RWPE2 (cell line): ENCODE results near the gene PLCL1.

Source experiments
- ATAC-seq: fragments of 200-7000 bp; cut with Tn5 transposase; 3 replicates; pipeline ENCODE4 v1.9.1; 2021; ENCODE audit warnings: low read depth
- DNase-seq: peaks from one replicate; pipeline ENCODE4 v3.0.0-alpha.2; 2020; ENCODE audit warnings: low spot score
- H3K27ac ChIP-seq: fragments of 450-650 bp; 2 replicates; pipeline ENCODE4 v1.5.1; 2017; ENCODE audit warnings: mild to moderate bottlenecking; ENCODE audit not compliant: poor library complexity, severe bottlenecking
- H3K27me3 ChIP-seq: fragments of 250-450 bp; sonication (Bioruptor Pico); 2 replicates; pipeline ENCODE4 v1.5.1; 2021; ENCODE audit warnings: mild to moderate bottlenecking, moderate library complexity; ENCODE audit not compliant: insufficient read depth, poor library complexity, severe bottlenecking
- H3K36me3 ChIP-seq: fragments of 250-450 bp; sonication (Bioruptor Pico); 2 replicates; pipeline ENCODE4 v1.5.1; 2020; ENCODE audit warnings: low read depth, mild to moderate bottlenecking, moderate library complexity
- H3K4me1 ChIP-seq: fragments of 250-450 bp; sonication (Bioruptor Pico); 2 replicates; pipeline ENCODE4 v1.5.1; 2021; ENCODE audit warnings: mild to moderate bottlenecking, moderate library complexity; ENCODE audit not compliant: insufficient read depth, poor library complexity, severe bottlenecking
- H3K4me3 ChIP-seq: fragments of 250-450 bp; sonication (Bioruptor Pico); 2 replicates; pipeline ENCODE4 v1.5.1; 2021; ENCODE audit warnings: mild to moderate bottlenecking, moderate library complexity; ENCODE audit not compliant: severe bottlenecking
- H3K9me3 ChIP-seq: fragments of 250-450 bp; sonication (Bioruptor Pico); 2 replicates; pipeline ENCODE4 v1.5.1; 2021; ENCODE audit warnings: mild to moderate bottlenecking, moderate library complexity; ENCODE audit not compliant: severe bottlenecking
- TF ChIP-seq, protein P1 (sequence below): fragments of 450-650 bp; IDR thresholded peaks from one replicate; pipeline ENCODE4 v1.5.1; 2017; ENCODE audit warnings: mild to moderate bottlenecking, moderate library complexity; ENCODE audit not compliant: poor library complexity, severe bottlenecking

Gene PLCL1

DNA sequence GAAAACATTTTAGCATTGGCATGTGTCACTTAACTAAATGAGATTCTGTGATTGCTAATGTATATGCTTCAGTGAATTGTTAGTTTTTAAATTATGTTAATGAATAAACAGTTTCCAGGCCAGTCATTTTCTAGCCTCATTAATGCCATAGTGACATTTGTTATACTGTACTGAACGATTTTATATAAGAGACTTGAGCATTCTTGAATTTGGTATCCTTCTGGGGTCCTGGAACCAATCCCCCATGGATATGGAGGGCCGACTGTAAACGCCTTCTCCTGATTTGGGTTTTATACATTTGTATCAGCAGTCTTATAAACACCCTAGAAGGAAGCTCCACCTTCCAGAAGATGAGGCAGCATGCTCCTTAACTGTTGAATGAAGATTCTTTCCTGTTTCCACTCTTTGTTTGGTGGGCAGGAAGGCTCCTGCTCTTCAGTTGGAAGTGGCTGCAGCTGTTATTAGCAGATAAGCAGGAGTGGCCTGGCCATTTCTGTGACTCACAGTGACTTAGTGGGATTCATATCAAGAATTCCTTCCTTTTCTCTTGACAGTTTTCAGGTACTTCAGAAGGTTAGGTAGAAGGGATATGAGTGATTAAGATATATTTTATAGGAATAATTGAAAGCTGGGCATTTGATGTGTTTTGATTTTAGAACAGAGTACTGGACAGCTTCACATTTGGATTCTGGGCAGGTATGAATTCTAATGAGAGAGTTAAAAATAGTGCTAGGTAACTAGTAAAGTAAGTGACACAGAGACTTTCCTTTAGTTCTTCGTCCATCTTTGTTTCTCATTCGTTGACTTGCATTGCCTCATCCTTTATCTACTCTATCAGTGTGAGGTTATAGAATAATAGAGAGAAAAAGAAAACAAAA, 124.9 kb downstream of the PLCL1 start:
- DNase-seq (no peak), ATAC-seq (no peak)
- Histone ChIP-seq H3K4me1 (no peaks in the 10 kb centered on the region), H3K4me3 (no peak overlapping the region), H3K36me3 (no peaks in the 10 kb centered on the region), H3K27me3 (no peaks in the 10 kb centered on the region), H3K9me3 (no peaks in the 10 kb centered on the region), H3K27ac (no peak overlapping the region)
- TF ChIP-seq, protein P1, sequence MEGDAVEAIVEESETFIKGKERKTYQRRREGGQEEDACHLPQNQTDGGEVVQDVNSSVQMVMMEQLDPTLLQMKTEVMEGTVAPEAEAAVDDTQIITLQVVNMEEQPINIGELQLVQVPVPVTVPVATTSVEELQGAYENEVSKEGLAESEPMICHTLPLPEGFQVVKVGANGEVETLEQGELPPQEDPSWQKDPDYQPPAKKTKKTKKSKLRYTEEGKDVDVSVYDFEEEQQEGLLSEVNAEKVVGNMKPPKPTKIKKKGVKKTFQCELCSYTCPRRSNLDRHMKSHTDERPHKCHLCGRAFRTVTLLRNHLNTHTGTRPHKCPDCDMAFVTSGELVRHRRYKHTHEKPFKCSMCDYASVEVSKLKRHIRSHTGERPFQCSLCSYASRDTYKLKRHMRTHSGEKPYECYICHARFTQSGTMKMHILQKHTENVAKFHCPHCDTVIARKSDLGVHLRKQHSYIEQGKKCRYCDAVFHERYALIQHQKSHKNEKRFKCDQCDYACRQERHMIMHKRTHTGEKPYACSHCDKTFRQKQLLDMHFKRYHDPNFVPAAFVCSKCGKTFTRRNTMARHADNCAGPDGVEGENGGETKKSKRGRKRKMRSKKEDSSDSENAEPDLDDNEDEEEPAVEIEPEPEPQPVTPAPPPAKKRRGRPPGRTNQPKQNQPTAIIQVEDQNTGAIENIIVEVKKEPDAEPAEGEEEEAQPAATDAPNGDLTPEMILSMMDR: no peak

DNA sequence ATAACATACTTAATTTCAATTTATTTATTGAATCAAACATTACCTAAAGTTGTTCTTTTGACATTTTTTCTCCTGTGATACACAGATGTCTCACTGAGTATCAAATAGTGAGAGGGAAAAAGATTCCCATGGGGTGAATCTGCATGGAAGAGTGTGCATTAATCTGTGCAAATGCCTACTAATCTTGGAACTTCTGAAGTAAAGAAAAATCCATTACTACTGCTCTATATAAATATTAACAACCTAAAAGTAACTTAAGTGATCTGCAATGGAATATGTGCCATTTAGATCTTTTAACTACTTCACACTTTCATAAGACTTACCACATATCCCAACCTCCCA, 125.5 kb downstream of the PLCL1 start:
- H3K9me3 ChIP-seq: no peaks in the 10 kb centered on the region
- DNase-seq: no peak
- ATAC-seq: no peak
- H3K27ac ChIP-seq: no peak overlapping the region
- H3K27me3 ChIP-seq: no peaks in the 10 kb centered on the region
- H3K4me1 ChIP-seq: no peaks in the 10 kb centered on the region
- TF ChIP-seq, protein P1: no peak
- no peak overlapping the region for H3K4me3 ChIP-seq
- no peaks in the 10 kb centered on the region for H3K36me3 ChIP-seq

DNA sequence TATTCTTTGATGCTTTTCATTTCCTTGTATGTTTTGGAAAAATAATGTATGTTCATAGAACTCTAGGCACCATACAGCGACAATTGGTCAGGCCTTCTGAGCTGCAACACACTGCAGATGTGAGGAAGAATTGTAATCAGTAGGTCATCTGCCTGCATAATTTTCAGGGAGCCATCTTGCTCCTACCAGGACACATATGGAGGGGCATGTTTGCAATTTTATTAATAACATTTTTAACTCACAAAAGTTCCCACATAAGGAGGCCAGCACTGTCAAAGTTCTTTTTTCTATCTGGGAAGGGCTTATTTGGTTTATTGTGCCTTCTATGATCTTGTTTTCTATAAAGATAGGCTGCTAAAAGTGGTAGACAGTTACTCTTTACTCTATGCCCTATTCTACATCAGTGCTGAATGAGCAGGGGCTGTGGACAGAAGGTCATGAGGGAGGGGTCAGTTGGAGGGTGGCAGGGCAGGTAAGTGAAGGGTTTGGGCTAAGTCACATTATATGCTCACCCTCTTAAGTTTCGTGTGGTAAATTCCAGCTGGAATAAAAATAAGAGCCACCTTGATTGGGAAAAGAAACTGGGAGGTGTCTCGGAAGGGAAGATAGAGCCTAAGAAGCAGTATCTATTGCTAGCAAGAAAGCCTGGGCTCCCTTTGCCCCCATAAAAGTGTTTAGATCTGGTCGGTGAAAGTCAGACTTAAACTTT, 126.3 kb downstream of the PLCL1 start:
- H3K4me1 ChIP-seq: no peaks in the 10 kb centered on the region
- no peak for ATAC-seq
- H3K4me3 ChIP-seq: no peak overlapping the region
- no peak overlapping the region for H3K27ac ChIP-seq
- DNase-seq: no peak
- TF ChIP-seq, protein P1: no peak
- no peaks in the 10 kb centered on the region for H3K9me3 ChIP-seq
- H3K27me3 ChIP-seq: no peaks in the 10 kb centered on the region
- H3K36me3 ChIP-seq: no peaks in the 10 kb centered on the region

DNA sequence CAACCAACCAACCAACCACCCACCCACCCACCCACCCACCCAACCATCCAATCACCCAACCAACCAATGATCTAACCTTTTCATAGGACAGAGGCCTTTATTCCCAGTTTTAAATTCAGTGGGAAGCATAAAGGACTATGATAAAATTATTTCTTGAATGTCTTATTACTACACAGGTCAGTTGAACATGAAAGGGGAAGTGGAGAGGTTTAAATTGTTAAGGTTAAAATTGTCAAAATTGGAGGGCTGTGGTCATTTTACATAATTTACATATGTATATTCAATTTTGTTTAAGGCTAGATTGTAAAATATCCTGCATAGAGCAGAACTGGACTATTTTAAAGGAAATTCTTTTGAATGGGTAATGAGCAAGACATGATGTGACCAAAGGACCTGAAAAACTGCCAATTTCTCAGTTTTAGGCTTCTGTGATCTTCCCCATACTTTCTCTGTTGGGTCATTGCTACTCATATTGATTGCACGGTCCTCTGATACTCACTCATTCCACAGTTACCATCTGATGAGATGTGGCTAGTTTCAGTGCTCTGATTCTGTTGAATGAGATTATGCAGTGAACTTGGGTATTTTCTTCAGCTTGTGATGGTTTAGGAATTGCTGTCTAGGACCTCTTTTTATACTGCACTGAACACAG, 127.4 kb downstream of the PLCL1 start:
- Histone ChIP-seq H3K27me3 (no peaks in the 10 kb centered on the region), H3K27ac (no peak overlapping the region), H3K36me3 (no peaks in the 10 kb centered on the region), H3K9me3 (no peaks in the 10 kb centered on the region), H3K4me3 (no peak overlapping the region), H3K4me1 (no peaks in the 10 kb centered on the region)
- TF ChIP-seq, protein P1: no peak
- ATAC-seq (no peak), DNase-seq (no peak)
